Colon (tissue), 2 donors: ENCODE results near the gene KLC4.
"Not testable (repeated sequence)": the region's sequence is repeated elsewhere in the genome, so short reads cannot be mapped to it uniquely, and the experiment has no call there.

ENCODE experiments used
- FAIRE-seq: peaks from 2 replicates; lab custom pipeline; 2012; peaks lifted over from hg19 to GRCh38; lab: Jason Lieb, UNC
- donor health status: control.
- donor health status: control.

Gene KLC4

GRCh38 chr6:43093436-43094289 lies 34.2 kb downstream of the KLC4 start:
- no peak for FAIRE-seq

- FAIRE-seq: no peak
Observed at GRCh38 chr6:43095939-43096338, 36.5 kb downstream of the KLC4 start.

- FAIRE-seq: no peak
Observed at GRCh38 chr6:43096451-43097097, 37.1 kb downstream of the KLC4 start.

GRCh38 chr6:43097098-43097489 lies 37.7 kb downstream of the KLC4 start:
- FAIRE-seq: no peak

GRCh38 chr6:43097502-43097901 lies 38.1 kb downstream of the KLC4 start:
- no peak for FAIRE-seq

- no peak for FAIRE-seq
Observed at GRCh38 chr6:43101497-43101896, 42.1 kb downstream of the KLC4 start.

- no peak for FAIRE-seq
Observed at GRCh38 chr6:43103253-43103876, 43.9 kb downstream of the KLC4 start.

- FAIRE-seq: no peak
Observed at GRCh38 chr6:43105538-43106222, 46.2 kb downstream of the KLC4 start.

- no peak for FAIRE-seq
Observed at GRCh38 chr6:43107344-43108062, 48.1 kb downstream of the KLC4 start.

GRCh38 chr6:43113431-43114260 lies 54.2 kb downstream of the KLC4 start:
- no peak for FAIRE-seq

GRCh38 chr6:43115365-43115764 lies 55.9 kb downstream of the KLC4 start:
- FAIRE-seq: no peak

- not testable (repeated sequence) for FAIRE-seq
Observed at GRCh38 chr6:43117466-43117865, 58.0 kb downstream of the KLC4 start.

- no peak for FAIRE-seq
Observed at GRCh38 chr6:43119482-43119881, 60.1 kb downstream of the KLC4 start.

GRCh38 chr6:43120101-43120763 lies 60.8 kb downstream of the KLC4 start:
- FAIRE-seq: no peak

GRCh38 chr6:43120944-43121913 lies 61.8 kb downstream of the KLC4 start:
- no peak for FAIRE-seq

GRCh38 chr6:43122146-43122545 lies 62.7 kb downstream of the KLC4 start:
- no peak for FAIRE-seq

GRCh38 chr6:43123461-43124314 lies 64.3 kb downstream of the KLC4 start:
- no peak for FAIRE-seq

- FAIRE-seq: no peak
Observed at GRCh38 chr6:43124481-43124880, 65.0 kb downstream of the KLC4 start.
